Thymus (tissue), 11 donors: ENCODE data around the gene VPS9D1. TPM values are rescaled to one million over a fixed set of nuclear protein-coding genes. Genes with fewer than 3 reads are reported as not detected.

Experiments used
- DNase-seq, 9 donors: peaks; one replicate each; pipeline ENCODE4 v3.0.0-alpha.2; 2013; ENCODE audit warnings: low spot score in 9 of 9, low read depth in 6 of 9, missing footprints in 1 of 9
- H3K27ac ChIP-seq, 2 donors: one replicate each; pipeline ENCODE4 v1.5.1; 2013; ENCODE audit warnings: control low read depth in 1 of 2, low read depth in 1 of 2, low read length in 1 of 2, mild to moderate bottlenecking in 1 of 2, moderate library complexity in 1 of 2
- H3K27me3 ChIP-seq, 2 donors: one replicate each; pipeline ENCODE4 v1.5.1; 2013; ENCODE audit warnings: low read length in 1 of 2; ENCODE audit not compliant: control insufficient read depth in 2 of 2, insufficient read depth in 1 of 2
- H3K36me3 ChIP-seq, 2 donors: one replicate each; pipeline ENCODE4 v1.5.1; 2013; ENCODE audit warnings: low read length in 1 of 2, mild to moderate bottlenecking in 1 of 2, moderate library complexity in 1 of 2; ENCODE audit not compliant: control insufficient read depth in 2 of 2, insufficient read depth in 2 of 2
- H3K4me1 ChIP-seq, 2 donors: one replicate each; pipeline ENCODE4 v1.5.1; 2013; ENCODE audit warnings: low read length in 2 of 2; ENCODE audit not compliant: control insufficient read depth in 2 of 2, insufficient read depth in 2 of 2
- H3K4me3 ChIP-seq, 2 donors: one replicate each; pipeline ENCODE4 v1.5.1; 2013; ENCODE audit warnings: low read length in 2 of 2, control low read depth in 1 of 2, mild to moderate bottlenecking in 1 of 2
- H3K9me3 ChIP-seq, 2 donors: one replicate each; pipeline ENCODE4 v1.5.1; 2013; ENCODE audit warnings: low read length in 1 of 2, mild to moderate bottlenecking in 1 of 2; ENCODE audit not compliant: control insufficient read depth in 2 of 2, insufficient read depth in 1 of 2
- WGBS: extraction: QIAGEN DNeasy Blood & Tissue Kit; methylation state at CpG from one replicate; pipeline ENCODE4 v1.1.7; 2013; 5-methylcytosine and 5-hydroxymethylcytosine counted together
- polyA plus RNA-seq: library from polyadenylated mRNA; stranded (reverse); fragments of 200-250 nt; gene quantifications from one replicate; pipeline ENCODE4 v1.2.3, GENCODE V29; 2013
- total RNA-seq: library from RNA; stranded (reverse); fragments of 120-200 nt; gene quantifications from one replicate; pipeline ENCODE4 v1.2.4, GENCODE V29; 2013
- donor health status: healthy.

VPS9D1 gene
- total and polyA plus RNA-seq, 2 donors = 2.1 to 25.1 TPM

DNA sequence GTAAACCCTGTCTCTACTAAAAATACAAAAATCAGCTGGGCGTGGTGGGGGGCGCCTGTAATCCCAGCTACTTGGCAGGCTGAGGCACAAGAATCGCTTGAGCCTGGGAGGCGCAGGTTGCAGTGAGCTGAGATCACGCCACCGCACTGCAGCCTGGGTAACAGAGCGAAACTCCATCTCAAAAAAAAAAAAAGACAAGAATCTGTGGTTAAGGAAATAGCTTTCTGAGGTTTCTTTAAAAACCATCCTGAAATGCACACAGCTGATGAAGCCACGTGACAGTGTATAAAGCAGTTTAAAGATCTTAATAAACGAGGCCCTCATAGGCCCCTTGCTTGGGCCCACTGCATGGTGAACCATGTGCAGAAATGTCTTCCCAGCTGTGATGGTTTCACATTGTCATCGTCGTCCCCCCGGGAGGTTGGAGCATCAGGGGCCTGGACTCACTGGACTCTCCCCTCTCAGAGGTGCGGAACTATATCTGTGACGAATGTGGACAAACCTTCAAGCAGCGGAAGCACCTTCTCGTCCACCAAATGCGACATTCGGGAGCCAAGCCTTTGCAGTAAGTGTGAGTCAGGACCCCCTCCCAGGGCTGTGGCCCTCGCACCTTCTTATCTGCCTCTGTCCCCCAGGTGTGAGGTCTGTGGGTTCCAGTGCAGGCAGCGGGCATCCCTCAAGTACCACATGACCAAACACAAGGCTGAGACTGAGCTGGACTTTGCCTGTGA is 16.8 kb upstream of the VPS9D1 start:
- Histone ChIP-seq H3K36me3 (peaks cover 82 to 87% of the 10 kb centered on the region in 2 donors), H3K27ac (no peak overlapping the region), H3K27me3 (no peaks in the 10 kb centered on the region), H3K4me1 (peaks cover 3 to 6% of the 10 kb centered on the region in 2 donors), H3K9me3 (no peaks in the 10 kb centered on the region), H3K4me3 (no peak overlapping the region)
- 69% methylated on average over 20 of the region's 20 CpGs for WGBS
- DNase-seq = peak in 1 of 9 donors; percentile 62

DNA sequence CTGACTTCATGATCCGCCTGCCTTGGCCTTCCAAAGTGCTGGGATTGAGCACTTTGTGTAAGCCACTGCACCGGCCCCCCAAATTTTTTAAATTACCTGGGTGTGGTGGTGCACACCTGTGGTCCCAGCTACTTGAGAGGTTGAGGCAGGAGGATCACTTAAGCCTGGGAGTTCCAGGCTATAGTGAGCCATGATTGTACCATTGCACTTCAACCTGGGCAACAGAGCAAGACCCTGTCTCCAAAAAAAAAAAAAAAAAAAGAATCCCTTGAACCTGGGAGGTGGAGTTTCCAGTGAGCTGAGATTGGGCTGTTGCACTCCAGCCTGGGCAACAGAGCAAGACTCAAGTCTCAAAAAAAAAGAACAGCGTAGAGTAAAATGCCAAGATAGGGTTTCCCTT is 15.9 kb upstream of the VPS9D1 start:
- H3K27ac ChIP-seq = no peak overlapping the region
- H3K36me3 ChIP-seq = peaks cover 85 to 93% of the 10 kb centered on the region in 2 donors
- DNase-seq = no peak
- H3K4me3 ChIP-seq = no peak overlapping the region
- H3K9me3 ChIP-seq = no peaks in the 10 kb centered on the region
- 100% methylated on average over 3 of the region's 3 CpGs for WGBS
- H3K4me1 ChIP-seq = peaks cover 3 to 6% of the 10 kb centered on the region in 2 donors
- H3K27me3 ChIP-seq = no peaks in the 10 kb centered on the region

DNA sequence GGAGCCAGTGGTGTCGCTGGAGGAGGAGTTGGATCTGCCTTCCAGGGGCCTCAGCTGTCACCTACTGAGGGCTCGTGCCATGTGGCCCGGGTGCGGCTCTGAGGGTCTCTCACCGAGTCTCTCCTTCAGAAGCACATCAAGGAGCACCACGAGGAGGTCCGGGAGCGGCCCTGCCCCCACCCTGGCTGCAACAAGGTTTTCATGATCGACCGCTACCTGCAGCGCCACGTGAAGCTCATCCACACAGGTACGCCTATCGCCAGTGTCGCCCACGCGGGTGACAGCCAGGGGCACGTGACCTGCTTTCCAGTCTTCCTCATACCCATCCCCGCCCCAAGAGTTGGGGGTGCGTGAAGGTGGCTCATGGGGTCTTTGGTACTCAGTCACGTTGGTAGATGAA is 13.1 kb upstream of the VPS9D1 start:
- 95% methylated on average over 21 of the region's 21 CpGs for WGBS
- no peak for DNase-seq
- Histone ChIP-seq H3K4me1 (peaks cover 3 to 6% of the 10 kb centered on the region in 2 donors), H3K36me3 (peaks cover 90 to 92% of the 10 kb centered on the region in 2 donors), H3K27me3 (no peaks in the 10 kb centered on the region), H3K27ac (no peak overlapping the region), H3K9me3 (no peaks in the 10 kb centered on the region), H3K4me3 (no peak overlapping the region)

DNA sequence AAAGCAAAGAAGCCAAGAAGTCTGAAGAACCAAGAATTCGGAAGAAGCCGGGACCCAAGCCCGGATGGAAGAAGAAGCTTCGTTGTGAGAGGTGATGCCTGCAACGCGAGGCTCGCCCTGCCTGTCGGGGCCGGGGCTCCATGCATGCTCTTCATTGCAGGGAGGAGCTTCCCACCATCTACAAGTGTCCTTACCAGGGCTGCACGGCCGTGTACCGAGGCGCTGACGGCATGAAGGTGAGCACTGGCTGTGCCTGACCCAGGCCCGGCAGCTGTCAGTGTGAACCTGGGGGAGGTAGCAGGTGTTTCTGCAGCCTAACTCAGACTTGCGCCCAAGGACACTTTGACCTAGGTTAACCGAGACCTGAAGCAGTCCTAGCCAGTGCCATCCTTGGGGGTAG is 12.6 kb upstream of the VPS9D1 start:
- peaks cover 3 to 6% of the 10 kb centered on the region in 2 donors for H3K4me1 ChIP-seq
- H3K36me3 ChIP-seq = peaks cover 88 to 90% of the 10 kb centered on the region in 2 donors
- 93% methylated on average over 17 of the region's 17 CpGs for WGBS
- H3K27me3 ChIP-seq = no peaks in the 10 kb centered on the region
- DNase-seq = no peak
- H3K27ac ChIP-seq = no peak overlapping the region
- H3K9me3 ChIP-seq = no peaks in the 10 kb centered on the region
- no peak overlapping the region for H3K4me3 ChIP-seq

DNA sequence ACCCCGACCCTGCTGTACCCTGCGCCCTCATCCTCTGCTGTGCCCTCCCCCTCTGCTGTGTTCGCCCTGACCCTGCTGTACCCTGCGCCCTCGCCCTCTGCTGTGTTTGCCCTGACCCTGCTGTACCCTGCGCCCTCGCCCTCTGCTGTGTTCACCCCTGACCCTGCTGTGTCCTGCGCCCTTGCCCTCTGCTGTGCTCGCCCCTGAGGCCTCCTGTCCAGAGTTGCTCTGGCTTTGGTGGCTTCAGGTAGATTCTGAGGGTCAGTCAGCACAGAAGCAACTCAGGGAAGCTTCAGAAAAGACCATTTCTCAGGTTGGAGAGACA is 12.2 kb upstream of the VPS9D1 start:
- H3K4me3 ChIP-seq = no peak overlapping the region
- H3K9me3 ChIP-seq = no peaks in the 10 kb centered on the region
- H3K4me1 ChIP-seq = peaks cover 3 to 4% of the 10 kb centered on the region in 2 donors
- peaks cover 88 to 90% of the 10 kb centered on the region in 2 donors for H3K36me3 ChIP-seq
- DNase-seq = no peak
- H3K27ac ChIP-seq = no peak overlapping the region
- 99% methylated on average over 9 of the region's 9 CpGs for WGBS
- H3K27me3 ChIP-seq = no peaks in the 10 kb centered on the region

DNA sequence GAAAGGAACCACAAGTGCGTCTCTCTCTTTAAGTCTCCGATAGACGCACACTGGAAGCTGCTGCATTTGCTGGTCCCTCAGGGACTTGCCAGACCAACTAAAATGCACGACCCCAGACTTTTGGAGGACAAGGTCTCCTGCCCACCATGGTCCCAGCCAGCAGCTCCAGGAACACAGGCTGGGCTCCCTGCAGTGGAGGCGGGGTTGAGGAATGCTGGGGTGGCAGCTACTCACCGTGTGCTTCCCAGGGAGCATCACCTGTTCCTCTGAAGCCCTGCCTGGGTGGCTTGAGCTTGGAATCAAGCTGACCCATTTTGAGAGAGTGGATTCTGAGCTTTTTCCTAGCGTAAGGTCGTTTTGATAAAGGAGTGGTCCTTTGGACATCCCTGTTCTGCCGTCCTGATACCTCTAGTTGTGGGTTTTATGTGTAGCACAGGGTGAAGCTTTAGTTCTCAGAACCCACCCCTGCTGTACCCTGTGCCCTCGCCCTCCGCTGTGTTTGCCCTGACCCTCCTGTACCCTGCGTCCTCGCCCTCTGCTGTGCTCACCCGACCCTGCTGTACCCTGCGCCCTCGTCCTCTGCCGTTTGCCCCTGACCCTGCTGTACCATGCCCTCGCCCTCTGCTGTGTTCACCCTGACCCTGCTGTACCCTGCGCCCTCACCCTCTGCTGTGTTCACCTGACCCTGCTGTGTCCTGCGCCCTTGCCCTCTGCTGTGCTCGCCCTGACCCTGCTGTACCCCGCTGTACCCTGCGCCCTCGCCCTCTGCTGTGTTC is 11.6 kb upstream of the VPS9D1 start:
- no peaks in the 10 kb centered on the region for H3K27me3 ChIP-seq
- 94% methylated on average over 24 of the region's 24 CpGs for WGBS
- peaks cover 88 to 90% of the 10 kb centered on the region in 2 donors for H3K36me3 ChIP-seq
- H3K9me3 ChIP-seq = no peaks in the 10 kb centered on the region
- peaks cover 0 to 3% of the 10 kb centered on the region in 2 donors for H3K4me1 ChIP-seq
- no peak overlapping the region for H3K27ac ChIP-seq
- no peak for DNase-seq
- H3K4me3 ChIP-seq = no peak overlapping the region

DNA sequence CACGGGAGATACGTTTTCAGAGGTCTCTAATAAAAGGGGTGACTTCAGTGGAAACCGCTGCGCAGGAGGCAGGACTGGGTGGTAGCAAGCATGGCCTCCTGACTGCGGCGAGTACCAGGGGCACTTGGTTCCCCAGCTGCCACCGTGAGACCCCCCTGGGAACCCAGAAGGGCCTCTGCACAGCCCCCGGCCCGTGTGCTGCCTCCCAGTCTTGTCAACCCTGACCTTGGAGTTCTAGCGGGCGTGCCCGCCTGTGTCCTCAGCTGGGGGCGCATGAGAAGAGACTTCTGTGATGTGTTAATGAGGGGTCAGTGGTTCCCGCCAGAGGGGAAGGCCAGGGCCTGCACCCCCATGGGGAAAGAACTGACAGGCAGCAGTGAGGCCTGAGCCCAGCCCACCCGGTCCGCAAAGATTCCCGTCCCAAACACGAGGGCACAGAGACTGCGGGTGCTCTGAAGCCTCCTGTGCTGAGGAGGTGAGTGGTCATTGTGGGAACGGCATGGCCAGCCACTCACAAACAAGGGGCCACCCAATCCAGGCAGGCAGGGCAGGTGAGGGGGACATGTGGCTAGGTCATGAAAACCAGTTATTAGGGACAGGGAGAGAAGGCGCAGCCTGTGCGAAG is 10.0 kb upstream of the VPS9D1 start:
- no peaks in the 10 kb centered on the region for H3K9me3 ChIP-seq
- H3K4me1 ChIP-seq = no peaks in the 10 kb centered on the region
- WGBS = 88% methylated on average over 22 of the region's 22 CpGs
- no peaks in the 10 kb centered on the region for H3K27me3 ChIP-seq
- no peak overlapping the region for H3K27ac ChIP-seq
- H3K36me3 ChIP-seq = peaks cover 86 to 88% of the 10 kb centered on the region in 2 donors
- H3K4me3 ChIP-seq = no peak overlapping the region
- no peak for DNase-seq

DNA sequence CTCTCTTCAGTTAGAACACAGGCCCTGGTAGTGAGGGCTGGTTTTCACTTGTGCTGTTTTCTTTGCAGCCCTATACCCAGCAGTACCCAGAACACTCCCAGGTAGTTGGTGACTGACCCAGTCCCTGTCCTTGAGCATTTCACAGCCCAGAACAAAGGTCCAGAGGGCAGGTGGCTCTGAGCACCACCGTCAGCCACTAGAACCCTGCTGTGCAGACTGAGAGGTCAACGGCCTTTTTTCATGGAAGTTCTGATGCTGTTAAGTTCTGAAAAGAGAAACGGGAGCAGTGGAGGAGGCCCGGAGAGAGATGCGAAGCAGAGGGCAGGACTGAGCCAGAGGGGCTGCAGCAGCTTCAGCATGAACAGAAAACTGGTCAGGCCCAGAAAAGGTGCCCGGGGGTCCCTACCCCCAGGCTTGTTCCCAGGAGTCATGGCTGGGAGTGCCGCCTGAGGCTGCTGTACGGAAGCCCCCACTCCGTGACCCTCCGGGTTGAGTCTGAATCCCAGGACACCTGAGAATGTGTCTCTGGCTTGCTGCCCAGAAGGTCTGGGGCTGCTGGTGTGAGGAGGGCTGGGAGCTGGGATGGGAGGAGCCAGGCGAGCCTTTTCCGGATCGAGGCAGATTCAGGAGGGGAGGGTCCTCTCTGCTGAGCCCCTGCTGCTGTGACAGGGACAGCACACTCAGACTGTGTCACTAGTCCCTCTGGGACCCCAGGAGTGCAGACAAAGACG is 9.3 kb upstream of the VPS9D1 start:
- WGBS = 86% methylated on average over 14 of the region's 14 CpGs
- H3K27ac ChIP-seq = no peak overlapping the region
- DNase-seq = no peak
- no peaks in the 10 kb centered on the region for H3K4me1 ChIP-seq
- H3K4me3 ChIP-seq = no peak overlapping the region
- peaks cover 81 to 85% of the 10 kb centered on the region in 2 donors for H3K36me3 ChIP-seq
- no peaks in the 10 kb centered on the region for H3K27me3 ChIP-seq
- H3K9me3 ChIP-seq = no peaks in the 10 kb centered on the region
